ENCODE measurements around the gene TAMM41. TPM values are rescaled to one million over a fixed set of nuclear protein-coding genes. Genes with fewer than 3 reads are reported as not detected.
"Not testable (repeated sequence)": the region's sequence is repeated elsewhere in the genome, so short reads cannot be mapped to it uniquely, and the experiment has no call there.

TAMM41 gene, protein sequence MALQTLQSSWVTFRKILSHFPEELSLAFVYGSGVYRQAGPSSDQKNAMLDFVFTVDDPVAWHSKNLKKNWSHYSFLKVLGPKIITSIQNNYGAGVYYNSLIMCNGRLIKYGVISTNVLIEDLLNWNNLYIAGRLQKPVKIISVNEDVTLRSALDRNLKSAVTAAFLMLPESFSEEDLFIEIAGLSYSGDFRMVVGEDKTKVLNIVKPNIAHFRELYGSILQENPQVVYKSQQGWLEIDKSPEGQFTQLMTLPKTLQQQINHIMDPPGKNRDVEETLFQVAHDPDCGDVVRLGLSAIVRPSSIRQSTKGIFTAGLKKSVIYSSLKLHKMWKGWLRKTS
- 10 to 100 TPM in 1 of 4 donors, 1 to 10 TPM in 3; 5.2 to 17.2 (median 9.3) TPM for total RNA-seq

DNA sequence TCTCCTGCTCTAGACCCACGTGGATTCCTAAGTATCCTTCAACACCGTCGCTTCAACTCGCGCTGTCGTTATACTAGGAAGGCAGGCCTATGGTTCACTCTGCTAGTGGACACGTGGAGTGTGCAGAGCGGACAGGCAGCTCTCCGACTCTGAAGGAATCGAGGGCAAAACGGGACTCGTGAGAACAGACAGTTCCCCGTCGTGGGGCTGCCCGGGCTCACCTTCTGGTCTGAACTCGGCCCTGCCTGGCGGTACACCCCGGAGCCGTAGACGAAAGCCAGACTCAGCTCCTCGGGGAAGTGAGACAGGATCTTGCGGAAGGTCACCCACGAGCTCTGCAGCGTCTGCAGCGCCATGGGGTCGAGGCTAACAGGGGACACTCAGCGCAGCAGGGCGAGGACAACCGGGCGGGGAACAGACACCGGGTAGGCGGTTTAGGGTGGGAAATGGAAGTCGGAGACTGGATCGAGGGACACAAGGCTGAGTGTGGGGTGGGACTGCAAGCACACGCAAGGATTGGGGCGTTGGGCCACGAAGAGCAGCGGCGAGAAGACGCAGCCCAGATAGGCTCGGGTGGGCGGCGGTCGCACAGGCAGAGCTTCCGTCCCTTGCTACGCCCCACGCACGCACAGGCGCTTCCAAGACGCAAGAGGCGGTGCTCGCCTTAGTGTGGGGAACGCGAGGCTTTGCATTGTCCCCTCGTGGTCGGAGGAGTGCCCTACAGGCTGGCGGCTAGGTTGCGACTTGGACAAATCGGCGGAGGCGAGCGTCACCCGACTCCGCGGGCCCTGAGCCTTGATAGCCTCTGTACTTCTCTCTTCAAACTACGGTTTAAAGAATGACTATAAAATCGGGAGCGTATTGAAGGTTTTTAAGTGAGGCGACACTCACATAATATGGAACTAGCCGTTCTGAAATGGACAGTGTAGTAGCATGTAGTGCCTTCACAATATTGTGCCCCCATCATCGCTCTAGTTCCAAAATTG, at the start of gene TAMM41:
Gene TAMM41, minus strand, starts transcription at position 605 of the 986 bp plus-strand sequence. Its CDS starts 249 bp downstream, at position 356.
- peak; percentile 97 for ATAC-seq (ENCODE audit: low FRiP score)
- TF ChIP-seq, protein P1, sequence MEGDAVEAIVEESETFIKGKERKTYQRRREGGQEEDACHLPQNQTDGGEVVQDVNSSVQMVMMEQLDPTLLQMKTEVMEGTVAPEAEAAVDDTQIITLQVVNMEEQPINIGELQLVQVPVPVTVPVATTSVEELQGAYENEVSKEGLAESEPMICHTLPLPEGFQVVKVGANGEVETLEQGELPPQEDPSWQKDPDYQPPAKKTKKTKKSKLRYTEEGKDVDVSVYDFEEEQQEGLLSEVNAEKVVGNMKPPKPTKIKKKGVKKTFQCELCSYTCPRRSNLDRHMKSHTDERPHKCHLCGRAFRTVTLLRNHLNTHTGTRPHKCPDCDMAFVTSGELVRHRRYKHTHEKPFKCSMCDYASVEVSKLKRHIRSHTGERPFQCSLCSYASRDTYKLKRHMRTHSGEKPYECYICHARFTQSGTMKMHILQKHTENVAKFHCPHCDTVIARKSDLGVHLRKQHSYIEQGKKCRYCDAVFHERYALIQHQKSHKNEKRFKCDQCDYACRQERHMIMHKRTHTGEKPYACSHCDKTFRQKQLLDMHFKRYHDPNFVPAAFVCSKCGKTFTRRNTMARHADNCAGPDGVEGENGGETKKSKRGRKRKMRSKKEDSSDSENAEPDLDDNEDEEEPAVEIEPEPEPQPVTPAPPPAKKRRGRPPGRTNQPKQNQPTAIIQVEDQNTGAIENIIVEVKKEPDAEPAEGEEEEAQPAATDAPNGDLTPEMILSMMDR (IDR thresholded peaks at IDR 0.05), result peak in 1 of 3 donors; percentile 7
- DNase-seq (ENCODE audit: low spot score), result peak; percentile 38

DNA sequence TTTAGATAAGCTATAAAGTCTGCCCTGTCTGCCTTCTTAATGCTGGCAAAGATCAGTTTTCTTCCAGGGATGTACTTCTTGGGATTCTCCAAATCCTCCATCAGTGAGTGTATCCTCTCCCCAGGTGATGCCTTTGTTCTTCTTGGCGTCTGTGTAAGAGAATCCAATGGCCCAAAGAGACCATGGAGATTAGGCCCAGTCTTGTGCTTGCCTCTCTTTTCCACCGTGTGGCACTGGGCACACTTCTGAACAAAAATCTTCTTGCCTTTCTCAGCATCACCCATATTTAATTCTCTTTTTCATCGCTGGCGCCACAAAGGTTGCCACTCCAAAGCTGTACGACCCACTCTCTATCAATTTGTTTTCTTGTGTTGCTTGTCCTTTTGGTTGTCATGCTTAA, 32.2 kb upstream of the TAMM41 start:
- no peak for DNase-seq (ENCODE audit: low spot score)
- ATAC-seq (ENCODE audit: low FRiP score), result no peak
- TF ChIP-seq, protein P1 (IDR thresholded peaks at IDR 0.05), result no peak

DNA sequence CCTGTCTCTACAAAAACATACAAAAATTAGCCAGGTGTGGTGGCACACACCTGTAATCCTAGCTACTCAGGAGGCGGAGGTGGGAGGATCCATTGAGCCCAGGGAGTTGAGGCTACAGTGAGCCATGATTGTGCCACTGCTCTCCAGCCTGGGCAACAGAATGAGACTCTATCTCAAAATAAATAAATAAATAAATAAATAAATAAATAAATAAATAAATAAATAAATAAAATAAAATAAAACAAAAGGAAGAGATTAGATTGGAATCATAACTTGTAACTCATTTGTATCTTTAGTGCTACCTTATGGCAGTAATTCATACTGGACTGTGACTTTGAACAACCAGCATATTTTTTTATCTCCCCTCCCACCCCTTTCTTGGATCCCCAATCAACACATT, 28.0 kb upstream of the TAMM41 start:
- not testable (repeated sequence) for ATAC-seq (ENCODE audit: low FRiP score); DNase-seq (ENCODE audit: low spot score)

DNA sequence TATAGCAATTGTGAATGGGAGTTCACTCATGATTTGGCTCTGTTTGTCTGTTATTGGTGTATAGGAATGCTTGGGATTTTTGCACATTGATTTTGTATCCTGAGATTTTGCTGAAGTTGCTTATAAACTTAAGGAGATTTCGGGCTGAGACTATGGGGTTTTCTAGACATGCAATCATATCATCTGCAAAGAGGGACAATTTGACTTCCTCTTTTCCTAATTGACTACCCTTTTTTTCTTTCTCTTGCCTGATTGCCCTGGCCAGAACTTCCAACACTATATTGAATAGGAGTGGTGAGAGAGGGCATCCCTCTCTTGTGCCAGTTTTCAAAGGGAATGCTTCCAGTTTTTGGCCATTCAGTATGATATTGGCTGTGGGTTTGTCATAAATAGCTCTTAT, 17.1 kb upstream of the TAMM41 start:
- ATAC-seq (ENCODE audit: low FRiP score); DNase-seq (ENCODE audit: low spot score): not testable (repeated sequence)

DNA sequence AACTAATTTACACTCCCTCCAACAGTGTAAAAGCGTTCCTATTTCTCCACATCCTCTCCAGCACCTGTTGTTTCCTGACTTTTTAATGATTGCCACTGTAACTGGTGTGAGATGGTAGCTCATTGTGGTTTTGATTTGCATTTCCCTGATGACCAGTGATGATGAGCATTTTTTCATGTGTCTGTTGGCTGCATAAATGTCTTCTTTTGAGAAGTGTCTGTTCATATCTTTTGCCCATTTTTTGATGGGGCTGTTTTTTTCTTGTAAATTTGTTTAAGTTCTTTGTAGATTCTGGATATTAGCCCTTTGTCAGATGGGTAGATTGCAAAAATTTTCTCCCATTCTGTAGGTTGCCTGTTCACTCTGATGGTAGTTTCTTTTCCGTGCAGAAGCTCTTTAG, 15.9 kb upstream of the TAMM41 start:
- not testable (repeated sequence) for DNase-seq (ENCODE audit: low spot score); ATAC-seq (ENCODE audit: low FRiP score)

DNA sequence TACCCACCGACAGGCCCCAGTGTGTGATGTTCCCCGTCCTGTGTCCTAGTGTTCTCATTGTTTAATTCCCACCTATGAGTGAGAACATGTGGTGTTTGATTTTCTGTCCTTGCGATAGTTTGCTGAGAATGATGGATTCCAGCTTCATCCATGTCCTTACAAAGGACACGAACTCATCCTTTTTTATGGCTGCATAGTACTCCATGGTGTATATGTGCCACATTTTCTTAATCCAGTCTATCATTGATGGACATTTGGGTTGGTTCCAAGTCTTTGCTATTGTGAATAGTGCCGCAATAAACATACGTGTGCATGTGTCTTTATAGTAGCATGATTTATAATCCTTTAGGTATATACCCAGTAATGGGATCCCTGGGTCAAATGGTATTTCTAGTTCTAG, 15.5 kb upstream of the TAMM41 start:
- not testable (repeated sequence) for ATAC-seq (ENCODE audit: low FRiP score); DNase-seq (ENCODE audit: low spot score)

DNA sequence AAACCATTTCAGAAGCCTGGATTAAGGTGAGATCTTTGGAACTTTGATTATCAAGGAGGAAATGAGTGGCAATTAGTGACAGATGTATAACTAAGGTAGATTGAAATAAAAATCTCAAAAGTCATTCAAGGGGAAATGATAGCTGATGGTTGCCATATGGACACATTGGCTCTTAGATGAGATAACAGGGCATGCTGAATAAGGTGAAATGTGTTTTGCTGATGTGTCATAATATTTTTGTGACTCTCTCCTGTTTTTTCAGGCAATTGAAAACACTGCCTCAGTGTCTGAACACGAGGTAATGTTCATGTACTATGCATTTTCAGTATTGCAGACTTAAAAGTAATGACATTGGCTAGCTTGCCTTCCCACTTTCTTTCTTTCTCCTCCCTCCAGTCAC, 13.5 kb upstream of the TAMM41 start:
- not testable (repeated sequence) for DNase-seq (ENCODE audit: low spot score); ATAC-seq (ENCODE audit: low FRiP score)

DNA sequence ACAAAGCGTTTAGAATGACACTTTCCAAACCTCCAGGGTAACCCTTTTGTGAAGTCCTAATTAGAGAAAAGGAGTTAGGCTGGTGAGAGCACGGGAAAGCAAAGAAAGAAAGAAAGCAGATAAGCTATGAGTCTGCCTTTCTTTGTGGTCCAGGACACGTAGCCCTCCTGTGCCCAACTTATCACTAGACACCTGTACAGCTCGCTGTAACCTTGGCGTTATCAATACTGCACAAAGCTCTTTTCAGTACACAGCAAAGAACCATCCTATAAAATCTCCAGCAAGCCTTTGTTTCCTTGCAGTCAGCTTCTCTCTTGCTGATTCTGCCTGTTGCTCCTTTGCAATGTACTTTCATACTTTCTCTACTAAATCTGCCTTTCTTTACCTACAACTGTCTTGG, 6.8 kb upstream of the TAMM41 start:
- DNase-seq (ENCODE audit: low spot score) (no peak), ATAC-seq (ENCODE audit: low FRiP score) (no peak)
- TF ChIP-seq, protein P1 (IDR thresholded peaks at IDR 0.05), result no peak

DNA sequence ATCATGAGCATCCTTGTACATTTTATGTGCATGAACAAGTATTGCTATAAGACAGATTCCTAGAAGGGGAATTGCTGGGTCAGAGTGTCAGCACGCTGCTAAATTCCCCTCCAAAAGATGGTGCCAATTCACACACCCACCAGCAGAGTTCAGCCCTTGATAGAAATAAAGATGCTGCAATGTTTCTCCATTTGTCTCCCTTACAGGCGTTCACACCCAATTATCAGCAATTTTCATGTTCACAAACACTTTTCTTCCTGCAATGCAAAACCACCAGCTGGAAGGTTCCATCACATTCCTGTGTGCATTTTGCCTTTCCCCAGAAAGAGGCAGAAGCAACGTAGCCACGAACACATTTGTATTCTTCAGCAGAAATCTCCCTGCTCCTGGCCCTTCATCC, 3.3 kb upstream of the TAMM41 start:
- TF ChIP-seq, protein P1 (IDR thresholded peaks at IDR 0.05), result no peak
- DNase-seq (ENCODE audit: low spot score) (no peak), ATAC-seq (ENCODE audit: low FRiP score) (no peak)

All from omental fat pad (tissue), 4 donors.